GM18951 (cell line): Measurements from ENCODE around the gene MYO16.

Source experiments
- POLR2A ChIP-seq: IDR thresholded peaks from 4 replicates; pipeline ENCODE4 v1.6.1; 2011; ENCODE audit warnings: mild to moderate bottlenecking; ENCODE audit not compliant: insufficient read length, insufficient read depth; ENCODE audit errors: extremely low read depth
- in situ Hi-C: fragments of 300-500 bp; cut with MboI; formaldehyde crosslinking; loops from one replicate; pipeline ENCODE4 v1.12.0; 2022; ENCODE audit warnings: low sequenced_read_pairs, mixed read lengths, inconsistent platforms; ENCODE audit not compliant: unreplicated experiment

Gene MYO16

DNA sequence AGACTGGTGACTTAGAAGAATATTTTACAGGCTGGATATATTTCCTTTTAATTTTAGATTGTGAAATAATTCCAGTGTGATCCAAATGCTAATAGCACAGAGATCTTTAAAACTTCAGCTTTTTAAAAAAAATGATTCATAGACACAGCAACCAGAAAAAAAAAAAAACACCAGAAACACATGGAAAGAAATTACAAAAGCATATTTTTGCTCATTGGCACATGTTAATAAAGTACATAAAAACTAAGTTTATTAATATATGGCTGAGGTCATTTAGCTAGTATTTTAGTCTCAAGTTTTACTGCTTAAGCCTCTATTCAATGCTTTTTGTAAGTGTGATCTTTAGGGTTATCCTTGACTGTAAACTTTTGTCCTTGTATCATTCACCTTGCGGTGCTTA, 577 bp downstream of the MYO16 start:
- TF ChIP-seq POLR2A, result no peak
- in situ Hi-C loops, result no loop called here

DNA sequence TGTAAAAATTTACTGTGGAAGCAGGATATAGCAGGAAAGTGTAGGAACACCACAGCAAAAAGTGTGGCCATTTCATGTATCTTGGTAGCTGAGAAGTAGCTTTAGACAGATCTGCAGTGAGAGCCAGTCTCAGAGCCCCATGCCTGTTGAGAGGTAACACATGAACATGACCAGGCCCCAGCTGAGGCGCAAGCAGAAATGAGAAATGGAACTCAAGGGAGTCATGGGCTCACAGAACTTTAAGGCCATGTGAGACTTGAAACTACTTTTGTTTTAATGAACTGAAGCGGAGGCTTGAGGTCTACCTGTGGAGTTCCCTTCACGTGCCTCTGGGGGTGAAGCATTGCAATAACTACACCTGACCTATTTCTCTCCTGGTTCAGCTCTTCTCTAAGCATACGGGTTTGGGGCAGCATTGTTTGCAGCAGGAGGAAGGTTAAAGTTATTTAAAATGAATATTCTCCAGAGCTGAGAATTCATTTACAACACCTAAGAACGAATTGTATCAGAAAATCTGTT, 3.3 kb downstream of the MYO16 start:
- TF ChIP-seq POLR2A, result no peak

DNA sequence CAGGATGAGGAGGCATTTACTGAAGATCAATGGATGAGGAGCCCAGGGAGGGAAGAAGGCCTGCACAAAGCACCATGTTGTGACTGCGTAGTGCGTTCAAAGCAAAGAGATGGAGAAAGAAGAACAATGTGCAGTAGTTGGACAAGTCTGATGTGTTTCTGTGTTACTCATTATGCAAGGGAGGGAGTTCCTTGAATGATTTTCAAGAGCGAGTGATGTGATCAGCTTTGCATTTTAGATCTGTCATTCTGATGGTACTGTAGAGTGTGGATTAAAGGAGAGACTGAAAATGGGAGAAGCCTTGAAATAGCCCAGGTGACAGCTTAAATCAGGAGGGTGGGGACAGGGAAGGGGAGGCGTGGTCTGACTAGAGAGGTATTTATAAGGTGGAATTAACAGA, 9.5 kb downstream of the MYO16 start:
- in situ Hi-C loops, result no loop called here
- no peak for TF ChIP-seq POLR2A

More for the DNA sequence above, 3.3 kb downstream of the MYO16 start:
- in situ Hi-C loops, result no loop called here

DNA sequence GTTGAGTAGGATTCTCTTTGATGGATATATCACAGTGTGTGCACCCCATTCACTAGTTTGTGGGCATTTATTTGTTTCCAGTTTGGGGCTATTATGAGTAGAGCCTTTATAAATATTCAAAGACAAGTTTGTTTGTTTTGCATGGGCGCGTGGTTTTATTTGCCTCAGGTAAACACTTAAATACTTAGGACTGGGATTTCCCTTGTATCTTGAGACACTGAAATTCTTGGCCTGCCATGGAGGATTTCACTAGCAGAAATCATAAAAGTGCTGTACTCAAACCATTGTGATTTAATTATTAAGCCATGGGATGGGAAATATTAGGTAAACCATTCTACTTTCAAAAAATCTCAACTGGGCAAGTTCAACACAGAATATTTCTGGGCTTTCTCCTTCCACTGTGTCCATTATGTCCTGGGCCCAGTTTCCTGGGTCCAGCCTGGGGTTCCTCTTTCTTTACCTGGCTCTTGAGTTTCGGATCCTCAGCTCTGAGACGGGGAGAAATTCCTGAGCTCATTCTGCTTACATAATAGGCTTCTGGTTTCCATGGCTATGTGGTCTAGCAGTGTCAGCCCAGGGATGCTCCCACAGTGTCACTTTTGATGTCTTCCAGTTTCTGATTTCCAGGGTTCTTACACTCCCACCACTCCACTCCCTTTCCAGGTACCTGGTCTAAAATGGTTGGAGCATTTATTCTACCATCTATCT, 14.4 kb downstream of the MYO16 start:
- TF ChIP-seq POLR2A, result no peak
- in situ Hi-C loops, result no loop called here

DNA sequence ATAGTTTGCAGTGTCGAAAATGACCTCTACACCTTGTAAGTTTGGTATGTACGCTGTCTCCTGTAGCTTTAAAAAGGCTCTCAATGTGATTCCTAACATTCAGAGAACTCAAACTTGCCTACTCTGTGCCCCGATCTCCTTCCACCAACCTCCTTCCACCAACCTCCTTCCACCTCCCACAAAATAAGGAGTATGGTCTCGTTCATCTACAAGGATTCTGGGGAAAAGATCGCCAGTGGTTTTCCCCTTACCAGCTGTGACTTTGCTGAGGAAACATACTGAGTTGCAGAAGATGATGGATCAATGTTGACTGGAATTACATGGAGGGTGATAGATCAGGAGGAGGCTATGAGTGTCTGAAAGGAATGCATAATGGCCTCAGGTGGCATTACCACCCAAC, 16.0 kb downstream of the MYO16 start:
- in situ Hi-C loops, result no loop called here
- no peak for TF ChIP-seq POLR2A

DNA sequence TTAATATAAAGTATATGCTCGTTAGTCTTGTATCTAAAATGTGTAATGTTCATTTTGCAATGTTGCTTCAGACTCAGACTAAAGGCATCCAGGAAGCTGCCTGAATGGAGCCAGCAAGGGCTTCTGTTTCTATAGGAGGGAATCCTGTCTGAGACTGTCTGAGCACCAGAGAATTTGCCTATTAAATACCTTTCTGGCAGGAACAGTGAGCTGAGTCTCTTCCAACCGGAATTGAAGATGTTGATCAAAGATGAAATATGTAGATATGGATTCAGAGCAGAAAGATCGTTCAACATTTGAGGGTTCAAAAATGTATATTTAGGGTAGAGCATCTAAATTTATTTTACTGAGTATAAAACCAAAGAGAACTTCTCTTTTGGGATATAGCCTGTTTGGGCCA, 20.9 kb downstream of the MYO16 start:
- no peak for TF ChIP-seq POLR2A
- in situ Hi-C loops, result no loop called here

DNA sequence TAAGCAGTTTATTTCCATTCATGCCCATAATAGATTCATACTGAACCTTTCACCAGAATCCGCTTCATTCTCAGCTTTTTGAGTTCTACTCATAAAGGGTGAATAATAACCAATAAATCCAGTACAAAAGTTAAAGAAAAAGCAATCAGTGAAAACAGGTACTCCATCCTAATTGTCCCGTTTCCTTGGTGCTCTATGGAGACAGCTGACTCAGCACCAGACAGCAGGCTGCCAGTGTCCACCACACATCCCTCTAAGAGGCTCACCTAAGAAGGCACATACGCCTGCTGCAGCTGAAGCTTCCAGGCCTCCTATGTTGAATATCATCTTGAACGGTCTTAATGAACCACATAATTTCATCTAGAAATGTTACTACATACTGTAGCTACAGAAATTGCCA, 27.3 kb downstream of the MYO16 start:
- in situ Hi-C loops, result no loop called here
- TF ChIP-seq POLR2A, result no peak

DNA sequence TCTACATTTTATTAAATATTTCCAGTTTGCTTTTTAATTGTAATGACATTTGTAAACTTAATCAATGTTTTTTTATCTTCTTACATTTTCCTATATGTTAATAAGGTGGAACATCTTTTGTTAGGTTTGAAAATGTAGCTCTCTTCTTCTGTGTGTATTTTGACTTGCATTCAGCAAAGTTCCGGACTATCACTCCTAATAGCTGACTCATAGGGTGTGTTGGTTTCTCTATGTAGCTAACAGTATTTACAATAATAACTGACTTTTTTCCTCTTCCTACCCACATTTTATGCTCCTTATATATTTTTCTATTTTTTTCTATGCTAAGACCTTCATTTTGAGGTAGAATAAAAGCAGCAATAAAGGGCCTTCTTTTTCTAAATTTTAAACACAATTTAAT, 28.1 kb downstream of the MYO16 start:
- in situ Hi-C loops, result no loop called here

DNA sequence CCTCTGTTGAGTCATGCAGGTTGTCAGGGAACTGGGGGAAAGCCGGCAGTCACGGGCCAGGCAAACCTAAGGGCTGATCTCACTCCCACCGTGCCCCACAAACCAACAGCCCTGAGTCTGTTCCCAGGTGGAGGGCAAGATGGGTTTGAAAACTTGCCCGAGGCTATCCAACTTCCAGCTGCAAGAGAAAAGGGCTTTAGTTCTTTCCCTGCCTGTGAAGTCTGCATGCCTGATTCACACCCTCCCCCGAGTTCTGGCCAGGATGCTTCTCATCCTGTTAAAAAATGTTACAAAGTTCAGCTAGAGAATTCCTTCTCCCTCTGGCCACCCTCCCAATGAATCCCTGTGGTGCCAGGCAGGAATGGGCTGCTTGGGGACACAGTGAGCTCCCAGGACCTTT, 33.1 kb downstream of the MYO16 start:
- TF ChIP-seq POLR2A, result no peak
- in situ Hi-C loops, result no loop called here

More for the DNA sequence above, 28.1 kb downstream of the MYO16 start:
- no peak for TF ChIP-seq POLR2A

DNA sequence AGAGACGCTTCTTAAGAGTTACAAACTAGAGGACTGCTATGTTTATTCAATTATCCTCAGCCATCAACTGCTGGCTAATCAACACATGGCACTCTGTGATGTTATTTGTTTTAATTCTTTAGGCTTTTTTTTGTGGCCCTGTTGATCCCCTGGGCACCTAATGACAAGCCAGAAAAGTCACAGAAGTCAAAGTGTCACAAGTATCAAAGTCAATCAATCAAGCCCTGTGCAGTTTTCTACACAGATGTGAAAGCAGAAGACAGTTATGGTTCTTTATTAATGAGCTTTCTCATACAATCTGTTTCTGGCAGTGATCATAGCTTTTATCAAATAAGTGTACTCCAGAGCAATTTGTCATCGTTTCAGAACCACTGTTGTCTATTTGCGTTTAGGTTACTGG, 34.3 kb downstream of the MYO16 start:
- in situ Hi-C loops, result no loop called here

DNA sequence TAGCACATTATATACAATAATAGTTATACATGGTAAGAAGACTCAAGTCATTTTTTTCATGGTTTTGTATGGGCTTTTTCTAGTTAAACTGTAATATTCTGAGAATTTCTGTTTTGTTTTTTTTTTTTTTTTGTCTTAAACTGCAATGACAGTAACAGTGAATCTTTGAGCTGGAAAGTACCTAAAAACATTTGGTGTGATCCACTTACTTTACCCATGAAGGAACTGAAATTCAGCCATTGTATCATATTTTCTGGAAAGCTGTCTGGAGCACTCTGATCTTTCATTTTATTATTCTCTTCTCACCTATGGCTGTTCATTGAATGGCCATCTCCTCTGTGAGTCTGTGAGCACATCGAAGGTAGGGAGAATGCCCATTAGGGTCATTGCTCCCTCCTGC, 37.8 kb downstream of the MYO16 start:
- no peak for TF ChIP-seq POLR2A

More for the DNA sequence above, 34.3 kb downstream of the MYO16 start:
- TF ChIP-seq POLR2A, result no peak

DNA sequence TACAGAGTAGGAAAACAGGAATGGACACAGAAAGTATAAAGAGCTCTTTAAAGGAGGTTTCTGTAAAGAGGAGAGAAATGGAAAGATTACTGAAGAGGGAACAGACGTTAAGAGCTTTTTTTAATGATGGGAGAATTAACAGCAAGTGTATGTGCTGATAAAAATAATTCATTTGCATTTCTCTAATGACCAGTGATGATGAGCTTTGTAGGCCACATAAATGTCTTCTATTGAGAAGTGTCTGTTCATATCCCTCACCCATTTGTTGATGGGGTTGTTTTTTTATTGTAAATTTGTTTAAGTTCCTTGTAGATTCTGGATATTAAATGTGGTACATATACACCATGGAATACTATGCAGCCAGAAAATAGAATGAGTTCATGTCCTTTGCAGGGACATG, 40.0 kb downstream of the MYO16 start:
- no peak for TF ChIP-seq POLR2A
- in situ Hi-C loops, result no loop called here

More for the DNA sequence above, 37.8 kb downstream of the MYO16 start:
- in situ Hi-C loops, result no loop called here

DNA sequence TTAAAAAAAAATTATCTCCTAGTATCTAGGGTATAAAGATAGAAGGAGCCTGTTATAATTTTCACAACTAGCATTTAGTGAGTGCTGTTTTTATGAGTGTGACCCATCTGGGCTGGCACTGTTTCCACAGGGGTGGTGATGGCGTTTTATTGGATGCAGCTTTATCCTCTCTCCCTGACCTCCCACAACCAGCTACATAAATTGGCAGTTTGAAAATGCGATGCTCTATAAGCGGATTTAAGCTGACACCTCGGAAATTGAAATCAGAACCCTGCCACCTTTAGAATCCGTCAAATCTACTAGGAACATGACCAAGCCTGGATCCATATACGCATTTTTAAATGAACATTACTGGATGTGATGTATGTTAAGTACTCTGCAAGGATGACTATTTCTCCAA, 44.9 kb downstream of the MYO16 start:
- in situ Hi-C loops, result no loop called here
- TF ChIP-seq POLR2A, result no peak

DNA sequence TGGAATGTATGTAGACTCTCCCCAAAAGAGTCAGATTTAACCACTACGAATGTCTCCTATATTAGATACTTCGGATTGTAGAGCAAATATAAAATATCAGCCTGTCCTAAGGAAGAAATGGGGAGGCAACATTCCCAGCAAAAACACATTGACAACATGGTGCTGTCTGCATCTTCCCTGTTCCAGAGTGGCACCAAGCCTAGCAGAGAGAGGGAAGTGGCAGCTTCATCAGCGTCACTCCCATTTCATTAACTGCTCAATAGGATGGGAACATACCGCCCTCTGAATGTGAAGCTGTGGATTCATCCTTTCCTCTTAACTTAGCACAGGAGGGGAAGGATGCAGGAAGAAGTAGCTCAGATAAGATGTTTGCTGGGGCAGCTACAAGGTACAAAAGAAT, 45.4 kb downstream of the MYO16 start:
- in situ Hi-C loops, result no loop called here
- TF ChIP-seq POLR2A, result no peak
